HT-29 (cell line): ENCODE measurements around the gene EVA1C. TPM values are rescaled to one million over a fixed set of nuclear protein-coding genes. Genes with fewer than 3 reads are reported as not detected.
"Not testable (repeated sequence)": the region's sequence is repeated elsewhere in the genome, so short reads cannot be mapped to it uniquely, and the experiment has no call there.

ENCODE experiments used
- DNase-seq: peaks from one replicate; pipeline ENCODE4 v3.0.0-alpha.2; 2015; ENCODE audit warnings: low spot score
- total RNA-seq: library from RNA; depleted of rRNA; stranded (reverse); fragments of >200 nt; shearing (Covaris generic); gene quantifications from 2 replicates; pipeline ENCODE4 v1.2.3, GENCODE V29; 2014

Gene EVA1C
- total RNA-seq, 1 experiment from 2014 or later: 16.0 TPM

GRCh38 chr21:32523988-32524719, 111.6 kb downstream of the EVA1C start:
- DNase-seq: no peak

DNA sequence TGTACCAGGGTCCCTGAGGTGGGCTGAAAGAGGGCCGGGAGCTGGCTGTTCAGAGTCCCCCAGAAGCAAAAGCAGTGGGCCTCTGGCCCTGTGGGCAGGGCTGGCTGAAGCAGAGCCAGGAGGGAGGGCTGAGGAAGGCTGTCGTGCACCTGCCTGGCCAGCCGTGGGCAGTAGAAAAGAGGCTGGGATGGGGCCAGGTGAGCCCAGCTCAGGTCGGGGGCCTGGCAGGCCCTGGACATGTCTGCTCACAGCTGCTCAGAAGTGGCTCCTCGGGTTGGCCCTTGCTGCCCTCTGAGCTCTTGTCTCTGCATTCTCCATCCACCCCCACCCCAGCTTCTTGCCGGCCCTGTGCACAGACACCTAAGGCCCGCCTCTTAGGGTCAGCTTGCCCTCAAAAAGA, 112.8 kb downstream of the EVA1C start:
- no peak for DNase-seq

DNA sequence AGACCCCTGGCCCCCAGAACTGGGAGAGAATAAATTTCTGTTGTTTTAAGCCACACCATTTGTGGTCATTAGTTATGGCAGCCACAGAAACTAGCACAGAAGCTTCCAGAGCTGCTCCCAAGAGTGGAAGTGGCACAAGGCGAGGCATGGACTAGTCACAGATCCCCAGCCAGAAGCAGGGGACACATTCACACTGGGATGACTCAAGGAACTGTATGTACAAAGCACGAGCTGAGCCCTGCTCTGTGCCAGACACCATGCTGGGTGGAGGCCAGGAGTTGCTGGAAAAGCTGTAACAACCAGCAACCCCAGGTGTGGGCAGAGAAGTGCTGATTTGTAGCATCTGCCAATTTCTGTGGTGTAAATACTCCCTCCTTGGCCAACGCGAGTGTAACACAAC, 117.2 kb downstream of the EVA1C start:
- no peak for DNase-seq

- DNase-seq: not testable (repeated sequence)
These were observed 118.3 kb downstream of the EVA1C start for GRCh38 chr21:32530809-32531208.

GRCh38 chr21:32531561-32531960, 119.1 kb downstream of the EVA1C start:
- DNase-seq: not testable (repeated sequence)

GRCh38 chr21:32532636-32533035, 120.1 kb downstream of the EVA1C start:
- no peak for DNase-seq

GRCh38 chr21:32533053-32533452, 120.5 kb downstream of the EVA1C start:
- DNase-seq: no peak

- no peak for DNase-seq
These were observed 121.1 kb downstream of the EVA1C start for GRCh38 chr21:32533611-32534010.

GRCh38 chr21:32534113-32534512, 121.6 kb downstream of the EVA1C start:
- no peak for DNase-seq

DNA sequence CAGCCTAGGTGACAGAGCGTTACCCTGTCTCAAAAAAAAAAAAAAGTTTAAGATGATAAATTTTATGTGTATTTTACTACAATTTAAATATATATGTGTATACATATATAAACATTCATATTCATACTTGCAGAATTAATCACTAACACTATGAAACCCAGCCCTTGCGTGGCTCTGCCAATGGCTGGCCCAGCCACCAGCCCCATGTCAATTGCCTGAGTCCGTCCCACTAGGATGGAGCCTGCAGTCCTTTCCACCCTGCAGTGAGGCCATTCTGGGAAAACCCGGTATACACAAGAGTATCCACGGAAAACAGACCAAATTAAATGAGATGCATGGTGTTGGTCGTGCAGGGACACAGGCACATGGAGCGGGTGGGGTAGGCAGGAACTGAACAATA, 123.1 kb downstream of the EVA1C start:
- DNase-seq: no peak

DNA sequence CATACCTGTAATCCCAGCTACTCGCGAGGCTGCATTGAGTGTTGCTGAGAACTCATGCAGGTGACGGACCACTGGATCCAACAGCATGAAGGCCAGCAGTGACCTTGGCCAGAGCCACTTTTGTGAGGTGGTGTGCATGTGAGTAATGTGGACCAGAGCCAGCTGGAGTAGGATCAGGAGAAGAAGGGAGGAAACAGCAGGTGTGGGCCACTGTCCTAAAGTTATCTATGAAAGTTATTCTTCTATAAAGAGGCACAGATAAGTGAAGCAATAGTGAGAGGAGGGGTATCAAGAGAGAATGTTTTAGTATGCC, 125.0 kb downstream of the EVA1C start:
- no peak for DNase-seq

DNA sequence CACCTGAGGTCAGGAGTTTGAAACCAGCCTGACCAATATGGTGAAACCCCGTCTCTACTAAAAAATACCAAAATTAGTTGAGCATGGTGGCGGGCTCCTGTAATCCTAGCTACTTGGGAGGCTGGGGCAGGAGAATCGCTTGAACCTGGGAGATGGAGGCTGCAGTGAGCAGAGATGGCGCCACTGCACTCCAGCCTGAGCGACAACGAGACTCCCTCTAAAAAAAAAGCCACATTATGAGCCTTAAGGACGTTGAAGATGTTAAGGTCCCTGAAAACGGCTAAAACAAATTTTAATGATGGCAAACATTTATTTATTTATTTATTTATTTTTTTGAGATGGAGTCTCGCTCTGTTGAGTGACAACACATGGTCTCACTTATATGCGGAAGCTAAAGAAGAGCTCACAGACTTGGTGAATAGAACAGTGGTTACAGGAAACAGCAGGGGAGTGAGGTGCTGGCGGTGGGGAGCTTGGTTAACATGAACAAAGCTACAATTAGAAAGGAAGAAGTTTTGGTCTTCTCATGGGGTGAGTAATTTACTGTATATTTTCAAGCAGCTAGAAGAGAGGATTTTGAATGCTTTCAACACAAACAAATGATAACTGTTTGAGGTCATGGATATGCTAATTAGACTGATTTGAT, 125.8 kb downstream of the EVA1C start:
- no peak for DNase-seq

DNA sequence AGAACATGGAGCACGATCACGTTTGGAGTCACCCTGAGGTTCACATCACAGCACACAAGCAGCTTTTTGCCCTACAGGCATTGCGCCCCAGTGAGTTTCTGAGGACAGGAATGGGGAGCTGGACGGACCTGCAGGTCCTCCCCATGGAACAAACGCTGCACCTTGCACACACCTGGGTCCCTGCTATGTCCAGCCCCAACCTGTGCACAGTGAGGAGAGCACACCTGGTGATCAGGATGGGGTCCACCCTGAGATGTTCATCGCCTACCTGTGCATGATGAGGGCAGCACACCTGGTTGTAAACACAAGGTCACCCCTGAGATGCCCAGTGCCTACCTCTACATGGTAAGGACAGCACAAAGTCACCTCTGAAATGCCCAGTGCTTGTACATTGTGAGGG, 126.9 kb downstream of the EVA1C start:
- DNase-seq: no peak

DNA sequence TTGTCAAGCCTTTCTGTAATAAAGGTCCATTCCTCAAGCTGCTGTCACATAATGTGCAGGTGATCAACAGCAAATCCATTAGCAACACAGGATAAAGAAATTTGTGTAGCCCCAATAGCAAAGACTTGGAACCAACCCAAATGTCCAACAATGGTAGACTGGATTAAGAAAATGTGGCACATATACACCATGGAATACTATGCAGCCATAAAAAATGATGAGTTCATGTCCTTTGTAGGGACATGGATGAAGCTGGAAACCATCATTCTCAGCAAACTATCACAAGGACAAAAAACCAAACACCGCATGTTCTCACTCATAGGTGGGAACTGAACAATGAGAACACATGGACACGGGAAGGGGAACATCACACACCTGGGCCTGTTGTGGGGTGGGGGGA, 130.6 kb downstream of the EVA1C start:
- DNase-seq: not testable (repeated sequence)

GRCh38 chr21:32543975-32544374, 131.5 kb downstream of the EVA1C start:
- DNase-seq: no peak

- DNase-seq: no peak
These were observed 132.2 kb downstream of the EVA1C start for GRCh38 chr21:32544697-32545096.

- no peak for DNase-seq
These were observed 133.5 kb downstream of the EVA1C start for GRCh38 chr21:32545948-32546441.

- DNase-seq: no peak
These were observed 134.5 kb downstream of the EVA1C start for GRCh38 chr21:32547018-32547417.

GRCh38 chr21:32548978-32549377, 136.5 kb downstream of the EVA1C start:
- DNase-seq: no peak

GRCh38 chr21:32549440-32549839, 136.9 kb downstream of the EVA1C start:
- DNase-seq: no peak

DNA sequence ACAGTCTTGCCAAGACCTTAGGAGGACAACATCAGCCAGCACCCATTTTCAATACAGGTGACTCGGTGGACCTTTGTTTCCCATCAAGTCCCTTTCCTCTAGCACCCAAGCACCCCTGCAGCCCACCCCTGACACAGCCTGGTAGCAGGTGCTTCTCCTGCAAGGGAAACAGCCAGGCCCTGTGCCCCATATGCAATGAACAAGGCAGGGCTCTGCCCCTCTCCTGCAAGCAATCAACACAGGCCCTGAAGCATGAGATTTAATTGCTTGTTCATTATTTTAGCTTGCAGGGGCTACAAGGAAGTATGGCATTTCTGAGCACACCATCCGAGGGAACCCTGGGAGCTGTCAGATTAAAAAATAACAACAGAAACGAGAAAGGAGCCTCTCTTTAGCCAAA, 137.4 kb downstream of the EVA1C start:
- DNase-seq: no peak

- DNase-seq: no peak
These were observed 142.5 kb downstream of the EVA1C start for GRCh38 chr21:32554832-32555638.

GRCh38 chr21:32558106-32558505, 145.6 kb downstream of the EVA1C start:
- DNase-seq: no peak
